Measurements from ENCODE around the gene ATP1B1.

The ATP1B1 gene

DNA sequence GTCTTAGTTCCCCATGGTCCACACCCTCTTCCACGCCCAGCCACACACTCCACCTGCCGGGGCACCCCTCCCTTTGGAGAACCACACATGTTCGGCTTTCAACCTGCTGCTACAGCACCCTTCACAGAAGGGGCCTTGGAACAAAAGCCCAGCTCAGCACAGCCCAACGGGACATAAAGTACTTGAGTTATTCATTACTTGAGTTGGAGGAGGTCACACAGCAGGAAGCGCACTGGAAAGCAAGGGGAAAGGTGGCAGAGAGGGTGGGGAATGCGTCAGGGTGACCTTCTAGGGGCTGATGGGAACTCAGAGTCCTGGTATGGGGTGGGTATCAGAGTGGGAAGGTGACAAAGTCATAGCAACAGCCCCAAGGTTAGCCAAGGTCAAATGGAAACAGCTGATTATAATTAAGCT is 3.0 kb upstream of the ATP1B1 start:
- TF ChIP-seq, protein P1, sequence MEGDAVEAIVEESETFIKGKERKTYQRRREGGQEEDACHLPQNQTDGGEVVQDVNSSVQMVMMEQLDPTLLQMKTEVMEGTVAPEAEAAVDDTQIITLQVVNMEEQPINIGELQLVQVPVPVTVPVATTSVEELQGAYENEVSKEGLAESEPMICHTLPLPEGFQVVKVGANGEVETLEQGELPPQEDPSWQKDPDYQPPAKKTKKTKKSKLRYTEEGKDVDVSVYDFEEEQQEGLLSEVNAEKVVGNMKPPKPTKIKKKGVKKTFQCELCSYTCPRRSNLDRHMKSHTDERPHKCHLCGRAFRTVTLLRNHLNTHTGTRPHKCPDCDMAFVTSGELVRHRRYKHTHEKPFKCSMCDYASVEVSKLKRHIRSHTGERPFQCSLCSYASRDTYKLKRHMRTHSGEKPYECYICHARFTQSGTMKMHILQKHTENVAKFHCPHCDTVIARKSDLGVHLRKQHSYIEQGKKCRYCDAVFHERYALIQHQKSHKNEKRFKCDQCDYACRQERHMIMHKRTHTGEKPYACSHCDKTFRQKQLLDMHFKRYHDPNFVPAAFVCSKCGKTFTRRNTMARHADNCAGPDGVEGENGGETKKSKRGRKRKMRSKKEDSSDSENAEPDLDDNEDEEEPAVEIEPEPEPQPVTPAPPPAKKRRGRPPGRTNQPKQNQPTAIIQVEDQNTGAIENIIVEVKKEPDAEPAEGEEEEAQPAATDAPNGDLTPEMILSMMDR (IDR thresholded peaks at IDR 0.05; ENCODE audit: extremely low read depth, missing control alignments), result no peak
- no peak for DNase-seq (ENCODE audit: low spot score)

DNA sequence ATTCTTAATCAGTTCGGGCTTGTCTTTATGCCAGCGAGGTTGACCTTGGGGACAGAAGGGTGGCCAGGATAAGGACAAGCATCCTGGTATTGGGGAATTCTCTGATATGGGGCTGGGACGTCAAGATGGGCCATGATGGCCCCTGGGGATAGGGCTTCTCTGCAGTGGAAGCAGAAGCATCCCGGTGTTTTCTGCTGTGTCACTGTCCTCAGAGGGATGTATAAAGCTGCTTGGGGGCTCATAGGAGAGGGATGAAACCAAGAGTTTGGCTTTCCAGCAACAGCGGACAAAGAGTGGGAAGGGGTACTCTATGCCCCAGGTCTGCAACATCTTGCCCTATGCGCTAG is 1.4 kb upstream of the ATP1B1 start:
- DNase-seq (ENCODE audit: low spot score), result no peak
- TF ChIP-seq, protein P1 (IDR thresholded peaks at IDR 0.05; ENCODE audit: extremely low read depth, missing control alignments), result no peak

DNA sequence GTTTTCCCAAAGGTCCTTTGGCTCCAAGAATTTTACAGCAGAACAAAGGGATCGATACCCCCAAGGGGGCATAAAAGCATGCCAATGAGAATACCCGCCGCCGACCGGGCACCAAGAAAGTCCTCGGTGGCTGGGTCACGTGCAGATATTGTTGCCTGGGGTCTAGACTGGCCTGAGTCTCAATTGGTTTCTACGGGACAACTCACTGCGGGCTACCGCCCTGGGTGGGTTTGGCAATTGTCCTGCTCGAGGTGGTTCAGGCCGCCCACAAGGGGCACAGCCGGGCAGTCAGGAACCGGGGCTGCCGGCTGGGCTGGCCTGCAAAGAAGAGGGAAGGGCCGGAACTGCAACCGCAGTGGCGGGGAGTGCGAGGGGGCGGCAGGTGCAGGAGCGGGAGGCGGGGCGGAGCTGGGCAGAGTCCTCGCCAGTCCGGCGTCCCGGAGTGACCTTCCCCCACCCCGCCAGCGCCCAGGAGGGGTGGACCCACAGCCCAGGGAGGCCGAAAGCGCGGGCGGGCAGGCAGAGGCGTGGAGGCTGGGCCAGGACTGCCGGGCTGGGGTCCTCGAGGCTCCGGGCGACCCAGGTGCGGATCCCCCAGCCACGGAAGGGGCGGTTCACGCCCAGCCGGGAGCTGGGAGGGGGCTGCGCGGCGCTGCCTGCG is 926 bp upstream of the ATP1B1 start:
- DNase-seq (ENCODE audit: low spot score), result peak; percentile 68
- TF ChIP-seq, protein P1 (IDR thresholded peaks at IDR 0.05; ENCODE audit: extremely low read depth, missing control alignments), result no peak

DNA sequence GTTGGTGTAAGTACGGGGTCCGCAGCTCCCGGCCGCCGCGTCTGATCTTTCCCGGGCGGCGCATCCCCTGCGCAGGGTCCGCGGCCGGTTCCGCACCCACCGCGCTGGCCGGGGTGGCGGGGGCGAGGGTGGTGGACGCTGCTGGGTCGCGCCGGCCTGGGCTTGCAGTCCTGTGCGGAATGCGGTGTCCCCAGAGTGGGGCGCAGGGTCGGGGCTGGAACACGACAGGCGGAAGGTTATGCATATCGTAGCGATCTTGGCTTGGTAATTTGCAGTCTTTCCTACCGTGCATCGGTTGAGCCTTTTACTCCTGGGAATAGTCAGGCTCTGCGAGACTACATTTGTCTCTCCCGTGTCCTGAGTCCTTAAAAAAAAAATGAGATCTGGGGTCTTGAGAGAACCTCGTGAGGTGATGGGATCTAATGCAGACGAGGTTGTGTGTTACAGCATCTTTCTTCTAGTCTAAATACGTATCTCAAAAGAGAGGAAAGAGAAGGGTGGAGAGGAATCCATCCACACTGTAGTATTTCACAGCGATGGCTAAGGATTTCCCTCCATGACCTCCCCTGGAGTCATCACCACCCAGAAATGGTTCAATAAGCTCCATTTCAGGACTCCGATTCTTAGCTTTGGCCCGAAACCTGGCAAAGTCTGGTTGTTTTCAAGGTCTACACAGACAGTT is 572 bp downstream of the ATP1B1 start:
- no peak for DNase-seq (ENCODE audit: low spot score)
- TF ChIP-seq, protein P1 (IDR thresholded peaks at IDR 0.05; ENCODE audit: extremely low read depth, missing control alignments), result no peak

DNA sequence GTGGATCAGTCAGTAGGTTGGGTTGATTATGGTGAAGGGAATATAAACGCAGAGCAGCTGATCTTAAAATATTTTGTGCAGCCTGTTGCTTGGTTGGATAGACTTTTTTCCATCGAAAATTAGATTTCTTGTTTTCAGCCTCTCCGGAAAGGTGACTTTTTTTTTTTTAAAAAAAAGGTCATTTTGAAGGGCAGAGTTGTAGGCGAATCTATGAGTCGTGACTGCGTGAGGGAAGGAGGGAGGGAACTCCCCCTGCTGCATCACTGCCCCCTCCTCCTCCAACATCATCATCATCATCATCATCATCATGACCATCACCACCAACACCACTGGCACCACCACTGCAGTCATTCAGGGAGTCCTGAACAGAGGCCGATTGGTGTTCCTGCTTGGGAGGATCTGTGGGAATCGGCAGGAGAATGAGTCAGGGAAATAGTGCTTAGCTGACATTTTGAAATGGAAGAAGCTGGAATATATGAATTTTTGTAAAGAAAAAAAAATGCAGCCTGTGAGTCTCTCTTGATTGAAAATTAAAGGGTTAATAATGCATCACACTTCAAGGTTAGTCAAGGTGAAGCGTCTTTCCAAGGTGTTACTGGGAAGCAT is 1.2 kb downstream of the ATP1B1 start:
- no peak for DNase-seq (ENCODE audit: low spot score)
- TF ChIP-seq, protein P1 (IDR thresholded peaks at IDR 0.05; ENCODE audit: extremely low read depth, missing control alignments), result no peak

DNA sequence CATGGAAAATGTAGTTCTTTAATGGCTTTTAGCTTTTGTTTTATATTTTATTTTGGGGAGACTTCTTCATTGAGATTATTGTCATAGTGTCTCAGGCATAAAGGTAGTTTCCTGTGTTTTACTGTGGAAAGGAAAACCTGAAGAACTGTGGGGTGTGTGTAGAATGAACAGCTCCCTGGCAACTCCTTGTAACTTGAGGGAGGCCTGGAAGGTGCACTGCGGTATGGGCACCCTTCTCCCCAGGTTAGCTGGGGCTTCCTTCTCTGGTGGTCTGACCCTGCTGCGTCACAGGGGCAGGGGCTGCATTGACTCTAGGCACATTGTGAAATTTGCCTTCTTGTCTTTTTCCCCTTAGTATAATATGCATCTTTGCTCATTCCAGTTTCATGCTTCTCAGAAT is 1.7 kb downstream of the ATP1B1 start:
- TF ChIP-seq, protein P1 (IDR thresholded peaks at IDR 0.05; ENCODE audit: extremely low read depth, missing control alignments), result no peak
- no peak for DNase-seq (ENCODE audit: low spot score)

DNA sequence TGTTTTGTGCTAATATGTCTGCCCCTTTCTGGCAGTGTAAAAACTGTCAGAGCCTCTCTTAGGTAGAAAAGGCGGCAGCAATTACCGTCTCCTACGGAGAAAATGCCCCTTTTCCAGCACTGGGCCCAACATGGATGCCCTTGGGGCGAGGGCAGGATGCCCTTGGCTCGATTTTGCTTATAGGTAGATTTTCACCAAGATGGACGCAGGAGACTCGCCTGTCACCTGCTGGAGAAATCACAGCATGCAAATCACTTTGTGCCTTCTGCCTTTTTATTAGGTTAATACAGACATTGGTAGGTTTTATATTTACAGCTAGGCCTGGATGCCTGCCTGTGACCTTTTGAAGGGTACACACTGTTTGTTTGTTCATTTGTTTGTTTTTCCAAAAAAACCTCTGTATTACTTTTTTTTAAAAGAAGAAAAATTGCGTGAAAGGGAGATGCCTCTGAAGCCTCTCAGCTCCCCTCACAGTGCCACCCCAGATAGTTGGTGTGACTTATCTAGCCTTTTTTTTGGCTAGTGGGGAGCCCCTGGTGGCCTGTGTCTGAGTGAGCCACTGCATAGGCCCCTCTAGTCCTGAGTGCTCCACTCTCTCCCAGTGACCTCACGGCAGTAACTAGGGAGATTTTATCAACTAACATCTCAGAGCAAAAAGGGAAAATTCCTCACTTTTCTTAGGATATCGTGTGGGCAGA is 2.5 kb downstream of the ATP1B1 start:
- DNase-seq (ENCODE audit: low spot score), result peak; percentile 64

More for the DNA sequence above, 2.5 kb downstream of the ATP1B1 start:
- TF ChIP-seq, protein P1 (IDR thresholded peaks at IDR 0.05; ENCODE audit: extremely low read depth, missing control alignments), result peak; percentile 32

All from GM20000 (cell line).